PFSK-1 (cell line): Measurements from ENCODE around the gene PAXX.

ENCODE experiments used
- POLR2AphosphoS5 ChIP-seq: IDR thresholded peaks from 2 replicates; pipeline ENCODE4 v1.6.1; 2012; ENCODE audit warnings: low read depth, mild to moderate bottlenecking, control low read depth, low read length, moderate library complexity
- SIN3A ChIP-seq: IDR thresholded peaks from 2 replicates; pipeline ENCODE4 v1.6.1; 2012; ENCODE audit warnings: mild to moderate bottlenecking, low read length, moderate library complexity, borderline replicate concordance; ENCODE audit not compliant: insufficient read depth

DNA sequence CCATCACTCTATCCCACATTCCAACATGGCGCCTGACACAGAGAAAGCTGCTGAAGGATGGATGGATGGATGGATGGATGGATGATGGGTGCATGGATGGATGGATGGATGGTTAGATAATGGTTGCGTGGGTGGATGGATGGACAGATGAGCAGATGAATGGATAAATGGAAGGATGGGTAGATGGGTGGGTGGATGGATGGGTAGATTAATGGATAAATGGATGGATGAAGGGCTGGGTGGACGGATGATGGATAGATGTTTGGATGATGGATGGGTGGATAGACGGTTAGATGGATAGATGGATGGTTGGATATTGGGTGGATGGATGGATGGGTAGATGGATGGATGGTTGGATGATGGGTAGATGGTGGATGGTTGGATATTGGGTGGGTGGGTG lies 35.6 kb upstream of the PAXX start:
- TF ChIP-seq SIN3A, result no peak
- TF ChIP-seq POLR2AphosphoS5, result no peak
